ENCODE results near the gene SLC30A4.

Gene SLC30A4

GRCh38 chr15:45449916-45450867 is 72.4 kb downstream of the SLC30A4 start:
- DNase-seq = no peak

- no peak for DNase-seq
Observed at GRCh38 chr15:45449395-45449794, 73.2 kb downstream of the SLC30A4 start.

- no peak for DNase-seq
Observed at GRCh38 chr15:45448066-45448915, 74.3 kb downstream of the SLC30A4 start.

GRCh38 chr15:45443645-45444044 is 78.9 kb downstream of the SLC30A4 start:
- no peak for DNase-seq

GRCh38 chr15:45442507-45443135 is 79.9 kb downstream of the SLC30A4 start:
- no peak for DNase-seq

- DNase-seq = no peak
Observed at GRCh38 chr15:45441686-45442085, 80.9 kb downstream of the SLC30A4 start.

- DNase-seq = no peak
Observed at GRCh38 chr15:45441036-45441435, 81.5 kb downstream of the SLC30A4 start.

GRCh38 chr15:45439521-45440260 is 82.9 kb downstream of the SLC30A4 start:
- DNase-seq = no peak

- DNase-seq = no peak
Observed at GRCh38 chr15:45435124-45435903, 87.2 kb downstream of the SLC30A4 start.

GRCh38 chr15:45434078-45434567 is 88.4 kb downstream of the SLC30A4 start:
- no peak for DNase-seq

- DNase-seq = no peak
Observed at GRCh38 chr15:45431511-45431910, 91.0 kb downstream of the SLC30A4 start.

GRCh38 chr15:45429941-45430792 is 92.4 kb downstream of the SLC30A4 start:
- DNase-seq = peak; percentile 91 to 93

Data from stimulated activated CD4-positive, alpha-beta T cell treated with anti-CD3 and anti-CD28 coated beads, Interleukin-2, amount 100 ng/mL, for 24 hours (primary cell).